HepG2 (cell line): ENCODE measurements around the gene CEP128. TPM values are rescaled to one million over a fixed set of nuclear protein-coding genes. Genes with fewer than 3 reads are reported as not detected.
A peak's percentile ranks its signal among the peaks of the same experiment; 100 is the strongest.

ENCODE experiments used
- ATAC-seq: fragments of 200-7000 bp; cut with Tn5 transposase; 3 replicates; pipeline ENCODE4 v1.9.1; 2020; ENCODE audit warnings: mild to moderate bottlenecking, moderate library complexity
- BruUV-seq: library from RNA; stranded (reverse); fragments of 400-500 nt; replicated peaks from 2 replicates; lab custom pipeline; 2021; lab: Mats Ljungman, UMichigan
- CTCF ChIA-PET: fragments of 300-600 bp; formaldehyde crosslinking; extraction: SDS; loops from one replicate; lab custom pipeline; 2021; ENCODE audit warnings: low total read pairs, inconsistent platforms, low intra/inter-chr PET ratio; lab: Yijun Ruan, JAX
- POLR2A ChIA-PET: fragments of 350-600 bp; sonication (Branson Sonifier 250); formaldehyde crosslinking; loops from one replicate; lab custom pipeline; 2020; ENCODE audit warnings: antibody characterized with exemption, inconsistent platforms; lab: Yijun Ruan, JAX
- DNase-seq: peaks from one replicate; pipeline ENCODE4 v3.0.0-alpha.2; 2015; ENCODE audit warnings: low spot score
- FAIRE-seq: peaks from 3 replicates; lab custom pipeline; 2011; peaks lifted over from hg19 to GRCh38; lab: Jason Lieb, UNC
- H2AFZ ChIP-seq: one replicate; pipeline ENCODE4 v1.6.1; 2011; ENCODE audit warnings: low read length, inconsistent platforms
- H3K27ac ChIP-seq: fragments of 300-600 bp; 3 replicates; pipeline ENCODE4 v1.8.0; 2011; ENCODE audit warnings: mixed run types, mild to moderate bottlenecking, mixed read lengths, low read length, inconsistent platforms; ENCODE audit not compliant: insufficient read depth; ENCODE audit errors: extremely low read length
- H3K27me3 ChIP-seq, 2 experiments: fragments of 200-600 bp in 1 of 2; 2 replicates in 1 of 2; 3 replicates in 1 of 2; pipeline versions ENCODE4 v1.6.0 to v1.8.0; 2011; ENCODE audit warnings: low read length in 2 of 2, mild to moderate bottlenecking in 2 of 2, moderate library complexity in 2 of 2, inconsistent platforms in 1 of 2; ENCODE audit not compliant: insufficient read depth in 2 of 2, control insufficient read depth in 1 of 2
- H3K36me3 ChIP-seq, 2 experiments: fragments of 200-600 bp in 1 of 2; replicated peaks in 1 of 2; 2 replicates in 1 of 2; 3 replicates in 1 of 2; pipeline versions ENCODE4 v1.5.1 to v1.8.0; 2011; ENCODE audit warnings: low read length in 2 of 2, inconsistent platforms in 1 of 2; ENCODE audit not compliant: insufficient read depth in 2 of 2, control insufficient read depth in 1 of 2
- H3K4me1 ChIP-seq: 2 replicates; pipeline ENCODE4 v1.5.1; 2012; ENCODE audit warnings: low read length, inconsistent platforms; ENCODE audit not compliant: insufficient read depth
- H3K4me2 ChIP-seq: 2 replicates; pipeline ENCODE4 v1.6.0; 2011; ENCODE audit warnings: low read depth, low read length, inconsistent platforms
- H3K4me3 ChIP-seq, 3 experiments: fragments of 200-600 bp in 1 of 3; sonication (generic), shearing (Covaris generic) in 1 of 3; replicated peaks in 1 of 3; 2 replicates each; pipeline ENCODE4 v1.5.1; 2011 to 2016; ENCODE audit warnings: low read length in 3 of 3, inconsistent platforms in 2 of 3, low read depth in 2 of 3, mild to moderate bottlenecking in 2 of 3, control low read depth in 1 of 3, mixed read lengths in 1 of 3; ENCODE audit not compliant: insufficient read depth in 1 of 3
- H3K79me2 ChIP-seq: one replicate; pipeline ENCODE4 v1.6.1; 2011; ENCODE audit warnings: low read length, inconsistent platforms; ENCODE audit not compliant: insufficient read depth
- H3K9ac ChIP-seq: 2 replicates; pipeline ENCODE4 v1.6.0; 2011; ENCODE audit warnings: mild to moderate bottlenecking, low read depth, low read length, inconsistent platforms; ENCODE audit not compliant: insufficient read depth
- H3K9me3 ChIP-seq: 2 replicates; pipeline ENCODE4 v1.5.1; 2012; ENCODE audit warnings: mild to moderate bottlenecking, low read length
- H4K20me1 ChIP-seq: 2 replicates; pipeline ENCODE4 v1.6.0; 2011; ENCODE audit warnings: inconsistent platforms, mild to moderate bottlenecking, low read length, moderate library complexity; ENCODE audit not compliant: insufficient read depth
- NR1H2 ChIP-seq: sonication (generic); formaldehyde crosslinking; IDR thresholded peaks from 2 replicates; pipeline ENCODE4 v1.8.1; 2022; ENCODE audit warnings: low read depth, missing genetic modification reagents, borderline replicate concordance
- PAF1 ChIP-seq: IDR thresholded peaks from 2 replicates; pipeline ENCODE4 v1.6.1; 2016; ENCODE audit warnings: missing genetic modification reagents, missing compliant biosample characterization
- STAG1 ChIP-seq: sonication (generic); formaldehyde crosslinking; IDR thresholded peaks from 2 replicates; pipeline ENCODE4 v1.4.0; 2020; ENCODE audit warnings: missing genetic modification reagents
- ZFP41 ChIP-seq: sonication (generic); formaldehyde crosslinking; IDR thresholded peaks from 2 replicates; pipeline ENCODE4 v1.4.0; 2020; ENCODE audit warnings: mild to moderate bottlenecking, missing genetic modification reagents, borderline replicate concordance
- ZNF234 ChIP-seq: sonication (generic); formaldehyde crosslinking; conservative IDR thresholded peaks from 2 replicates; pipeline ENCODE4 v1.5.1; 2020; ENCODE audit warnings: mild to moderate bottlenecking, missing genetic modification reagents
- ZNF549 ChIP-seq: sonication (generic); formaldehyde crosslinking; IDR thresholded peaks from 2 replicates; pipeline ENCODE4 v1.5.0; 2020; ENCODE audit warnings: missing genetic modification reagents
- ZNF562 ChIP-seq: sonication (generic); formaldehyde crosslinking; IDR thresholded peaks from 2 replicates; pipeline ENCODE4 v1.8.0; 2022; ENCODE audit warnings: missing genetic modification reagents, borderline replicate concordance
- ZNF800 ChIP-seq: sonication (generic); formaldehyde crosslinking; IDR thresholded peaks from 2 replicates; pipeline ENCODE4 v1.4.0; 2020; ENCODE audit warnings: missing genetic modification reagents
- WGBS: methylation state at CpG from one replicate; pipeline ENCODE4 v1.1.6; 2017; ENCODE audit warnings: low lambda C conversion rate; 5-methylcytosine and 5-hydroxymethylcytosine counted together
- in situ Hi-C: cut with HindIII; loops from 2 replicates; pipeline ENCODE4 v1.10.0; 2017; ENCODE audit warnings: low pct_unique_long_range_greater_than_20kb; ENCODE audit not compliant: extremely low pct_ligation_motif_present
- intact Hi-C: fragments of 100-400 bp; cut with micrococcal nuclease; formaldehyde crosslinking; loops from one replicate; pipeline ENCODE4 v1.10.0; 2022; ENCODE audit not compliant: unreplicated experiment
- polyA plus RNA-seq, 8 experiments: library from polyadenylated mRNA; depleted of rRNA in 3 of 8; stranded (reverse) in 7 of 8; unstranded in 1 of 8; fragments of >200 nt; fragmentation: Illumina TruSeq in 4 of 8; extraction: Trizol in 4 of 8; gene quantifications; 2 replicates each; pipeline versions ENCODE4 v1.2.1 to v1.2.3, GENCODE V29; 2011 to 2016; ENCODE audit warnings: low read depth in 4 of 8, missing spikeins in 1 of 8, mixed read lengths in 1 of 8; ENCODE audit not compliant: insufficient read depth in 1 of 8
- total RNA-seq, 5 experiments: library from RNA; depleted of rRNA; stranded (reverse); fragments of >200 nt; fragmentation: Illumina TruSeq; extraction: Trizol; gene quantifications; 2 replicates each; pipeline ENCODE4 v1.2.3, GENCODE V29; 2016; ENCODE audit warnings: low read depth in 1 of 5
- TF ChIP-seq, protein P1 (sequence below): sonication (generic); formaldehyde crosslinking; IDR thresholded peaks from 2 replicates; pipeline ENCODE4 v1.5.0; 2020; ENCODE audit warnings: missing genetic modification reagents
- TF ChIP-seq, protein P2 (sequence below): sonication (generic); formaldehyde crosslinking; IDR thresholded peaks from 2 replicates; pipeline ENCODE4 v1.5.0; 2020; ENCODE audit warnings: mild to moderate bottlenecking, missing genetic modification reagents, moderate library complexity

The CEP128 gene
- total and polyA plus RNA-seq, 2 of the 13 experiments (the other 11 are each of a cell fraction or from before 2014, with no cell fraction given): 1.3 to 7.5 TPM

DNA sequence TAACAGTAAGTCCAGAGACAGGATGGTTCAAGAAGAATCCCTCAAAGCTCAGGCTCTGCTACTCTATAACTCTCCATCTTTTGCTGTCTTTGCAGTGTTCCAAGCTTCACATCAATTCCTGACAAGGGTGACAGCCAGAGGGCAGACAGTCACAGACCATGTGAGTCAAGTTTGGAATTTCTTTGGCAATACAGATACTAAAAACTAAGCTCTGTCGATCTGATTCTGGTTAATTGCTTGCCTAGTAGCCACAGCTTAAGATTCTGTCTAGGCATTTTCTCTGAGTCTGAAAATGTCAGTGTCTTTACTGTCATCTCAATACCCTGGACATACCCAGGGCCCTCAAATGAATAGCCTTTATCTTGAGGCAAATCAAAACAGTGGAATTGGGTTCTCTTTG, 153.7 kb downstream of the CEP128 start:
- Histone ChIP-seq H3K9ac (no peak overlapping the region), H3K4me1 (no peaks in the 10 kb centered on the region), H3K36me3 (0 out of 5 replicates have a peak, but pooled peaks cover 0 to 3% of the 10 kb centered on the region in 2 experiments), H3K4me3 (no peak overlapping the region), H3K27ac (no peak overlapping the region), H3K27me3 (no peaks in the 10 kb centered on the region), H2AFZ (no peak overlapping the region)
- CTCF ChIA-PET: no interaction called here
- in situ Hi-C loops: no loop called here
- 91% methylated on average over 1 of the region's 1 CpG for WGBS
- intact Hi-C loops: no loop called here
- POLR2A ChIA-PET: no interaction called here
- TF ChIP-seq ZFP41: no peak
- TF ChIP-seq PAF1 (CRISPR knock-in tag): no peak
- TF ChIP-seq ZNF800 (CRISPR knock-in tag): no peak
- TF ChIP-seq NR1H2: no peak
- no peak for TF ChIP-seq ZNF234
- TF ChIP-seq ZNF562 (CRISPR knock-in tag): no peak
- TF ChIP-seq, all 625 proteins: peak for 0
- no peaks in the 10 kb centered on the region for H3K9me3 ChIP-seq
- no peak overlapping the region for H3K4me2 ChIP-seq
- no peaks in the 10 kb centered on the region for H4K20me1 ChIP-seq
- no peak for FAIRE-seq
- H3K79me2 ChIP-seq: no peaks in the 10 kb centered on the region
- ATAC-seq: no peak
- BruUV-seq: no TSS peak
- no peak for DNase-seq

- ATAC-seq (no peak), FAIRE-seq (no peak), DNase-seq (no peak)
- H3K27me3 ChIP-seq: no peaks in the 10 kb centered on the region
- ChIA-PET CTCF (no interaction called here), POLR2A (no interaction called here)
- intact Hi-C loops (no loop called here), in situ Hi-C loops (no loop called here)
- no peak overlapping the region for H3K9ac ChIP-seq
- no TSS peak for BruUV-seq
- 92% methylated on average over 4 of the region's 4 CpGs for WGBS
- H3K36me3 ChIP-seq: no peaks in the 10 kb centered on the region
- no peak overlapping the region for H3K4me2 ChIP-seq
- TF ChIP-seq ZNF549 (no peak), STAG1 (CRISPR knock-in tag) (peak; percentile 34)
- TF ChIP-seq, protein P1, sequence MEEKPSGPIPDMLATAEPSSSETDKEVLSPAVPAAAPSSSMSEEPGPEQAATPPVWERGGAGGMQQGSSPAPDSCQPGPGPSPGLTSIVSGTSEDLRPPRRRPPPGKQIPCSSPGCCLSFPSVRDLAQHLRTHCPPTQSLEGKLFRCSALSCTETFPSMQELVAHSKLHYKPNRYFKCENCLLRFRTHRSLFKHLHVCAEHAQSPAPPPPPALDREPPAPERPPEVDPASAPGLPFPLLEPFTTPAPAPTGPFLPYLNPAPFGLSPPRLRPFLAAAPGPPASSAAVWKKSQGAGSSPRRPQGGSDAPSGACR (CRISPR knock-in tag): no peak
- TF ChIP-seq, protein P2, sequence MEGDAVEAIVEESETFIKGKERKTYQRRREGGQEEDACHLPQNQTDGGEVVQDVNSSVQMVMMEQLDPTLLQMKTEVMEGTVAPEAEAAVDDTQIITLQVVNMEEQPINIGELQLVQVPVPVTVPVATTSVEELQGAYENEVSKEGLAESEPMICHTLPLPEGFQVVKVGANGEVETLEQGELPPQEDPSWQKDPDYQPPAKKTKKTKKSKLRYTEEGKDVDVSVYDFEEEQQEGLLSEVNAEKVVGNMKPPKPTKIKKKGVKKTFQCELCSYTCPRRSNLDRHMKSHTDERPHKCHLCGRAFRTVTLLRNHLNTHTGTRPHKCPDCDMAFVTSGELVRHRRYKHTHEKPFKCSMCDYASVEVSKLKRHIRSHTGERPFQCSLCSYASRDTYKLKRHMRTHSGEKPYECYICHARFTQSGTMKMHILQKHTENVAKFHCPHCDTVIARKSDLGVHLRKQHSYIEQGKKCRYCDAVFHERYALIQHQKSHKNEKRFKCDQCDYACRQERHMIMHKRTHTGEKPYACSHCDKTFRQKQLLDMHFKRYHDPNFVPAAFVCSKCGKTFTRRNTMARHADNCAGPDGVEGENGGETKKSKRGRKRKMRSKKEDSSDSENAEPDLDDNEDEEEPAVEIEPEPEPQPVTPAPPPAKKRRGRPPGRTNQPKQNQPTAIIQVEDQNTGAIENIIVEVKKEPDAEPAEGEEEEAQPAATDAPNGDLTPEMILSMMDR (CRISPR knock-in tag): peak; percentile 40
- no peak overlapping the region for H3K4me3 ChIP-seq
- H3K4me1 ChIP-seq: no peaks in the 10 kb centered on the region
- H2AFZ ChIP-seq: no peak overlapping the region
- H4K20me1 ChIP-seq: no peaks in the 10 kb centered on the region
- no peaks in the 10 kb centered on the region for H3K9me3 ChIP-seq
- no peak overlapping the region for H3K27ac ChIP-seq
- no peaks in the 10 kb centered on the region for H3K79me2 ChIP-seq
Observed at GRCh38 chr14:80784820-80785219, 156.7 kb downstream of the CEP128 start.
